ES-I3 (cell line): ENCODE results near the gene TMEM256.
A peak's percentile ranks its signal among the peaks of the same experiment; 100 is the strongest.

Experiments used
- H3K36me3 ChIP-seq: 2 replicates; pipeline ENCODE4 v1.6.1; 2013; ENCODE audit warnings: mild to moderate bottlenecking, low read length, control low read depth, moderate library complexity; ENCODE audit not compliant: insufficient read depth
- H3K4me1 ChIP-seq: 2 replicates; pipeline ENCODE4 v1.6.1; 2013; ENCODE audit warnings: mild to moderate bottlenecking, control low read depth, low read length; ENCODE audit not compliant: insufficient read depth
- H3K9ac ChIP-seq: 2 replicates; pipeline ENCODE4 v1.6.1; 2013; ENCODE audit warnings: low read depth, mild to moderate bottlenecking, low read length, moderate library complexity
- H3K9me3 ChIP-seq: 2 replicates; pipeline ENCODE4 v1.6.1; 2013; ENCODE audit warnings: mild to moderate bottlenecking, low read length, moderate library complexity; ENCODE audit not compliant: control insufficient read depth, insufficient read depth

TMEM256 gene

DNA sequence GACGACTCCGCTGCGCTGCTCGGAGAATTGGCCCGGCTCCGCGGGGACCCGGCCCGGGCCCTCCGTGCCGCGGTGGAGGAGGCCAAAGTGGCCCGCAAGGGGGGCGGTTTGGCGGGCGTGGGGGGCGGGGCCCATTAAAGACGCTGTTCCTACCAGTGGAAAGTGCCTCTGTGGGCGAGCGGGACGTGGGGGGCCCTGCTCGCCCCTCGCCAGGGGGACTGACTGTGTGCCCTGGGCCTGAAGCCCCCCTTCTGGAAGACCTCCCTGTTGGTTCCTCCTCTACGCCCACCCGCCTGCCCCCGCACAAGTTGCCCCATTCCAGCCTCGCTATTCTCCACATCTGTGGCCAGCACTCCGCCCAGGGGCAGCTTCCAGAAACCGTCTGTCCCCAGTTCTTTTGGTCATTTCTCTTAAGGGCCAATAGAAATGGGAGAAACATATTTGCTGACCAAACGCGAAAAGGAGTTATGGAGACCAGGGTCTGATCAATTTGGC lies 33.5 kb upstream of the TMEM256 start:
- peaks cover 4% of the 10 kb centered on the region for H3K4me1 ChIP-seq
- H3K9ac ChIP-seq, result peak overlapping the region; percentile 64
- H3K9me3 ChIP-seq, result no peaks in the 10 kb centered on the region
- no peaks in the 10 kb centered on the region for H3K36me3 ChIP-seq

DNA sequence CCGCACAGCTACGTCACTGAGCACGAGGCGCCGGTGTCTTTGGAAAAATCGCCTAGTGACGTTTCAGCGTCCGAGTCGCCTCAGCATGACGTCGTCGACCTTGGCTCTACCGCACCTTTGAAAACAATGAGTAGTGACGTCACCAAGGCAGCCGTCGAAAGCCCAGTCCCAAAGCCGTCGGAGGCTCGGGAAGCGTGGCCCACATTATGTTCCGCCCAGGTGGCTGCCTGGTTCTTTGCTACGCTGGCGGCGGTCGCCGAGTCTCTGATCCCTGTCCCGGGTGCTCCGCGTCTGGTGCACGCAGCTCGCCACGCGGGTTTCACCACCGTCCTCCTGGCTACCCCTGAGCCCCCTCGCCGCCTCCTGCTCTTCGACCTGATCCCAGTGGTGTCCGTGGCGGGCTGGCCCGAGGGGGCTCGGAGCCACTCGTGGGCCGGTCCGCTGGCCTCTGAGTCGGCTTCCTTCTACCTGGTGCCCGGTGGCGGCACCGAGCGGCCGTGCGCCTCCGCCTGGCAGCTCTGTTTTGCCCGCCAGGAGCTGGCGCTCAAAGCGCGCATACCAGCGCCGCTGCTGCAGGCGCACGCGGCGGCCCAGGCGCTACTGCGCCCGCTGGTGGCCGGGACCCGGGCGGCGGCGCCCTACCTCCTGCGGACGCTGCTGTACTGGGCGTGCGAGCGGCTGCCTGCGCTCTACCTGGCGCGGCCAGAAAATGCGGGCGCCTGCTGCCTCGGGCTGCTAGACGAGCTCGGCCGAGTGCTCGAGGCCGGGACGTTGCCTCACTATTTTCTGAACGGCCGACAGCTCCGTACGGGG lies 32.9 kb upstream of the TMEM256 start:
- H3K36me3 ChIP-seq, result no peaks in the 10 kb centered on the region
- H3K4me1 ChIP-seq, result peaks cover 4% of the 10 kb centered on the region
- peak overlapping the region; percentile 64 for H3K9ac ChIP-seq
- no peaks in the 10 kb centered on the region for H3K9me3 ChIP-seq

DNA sequence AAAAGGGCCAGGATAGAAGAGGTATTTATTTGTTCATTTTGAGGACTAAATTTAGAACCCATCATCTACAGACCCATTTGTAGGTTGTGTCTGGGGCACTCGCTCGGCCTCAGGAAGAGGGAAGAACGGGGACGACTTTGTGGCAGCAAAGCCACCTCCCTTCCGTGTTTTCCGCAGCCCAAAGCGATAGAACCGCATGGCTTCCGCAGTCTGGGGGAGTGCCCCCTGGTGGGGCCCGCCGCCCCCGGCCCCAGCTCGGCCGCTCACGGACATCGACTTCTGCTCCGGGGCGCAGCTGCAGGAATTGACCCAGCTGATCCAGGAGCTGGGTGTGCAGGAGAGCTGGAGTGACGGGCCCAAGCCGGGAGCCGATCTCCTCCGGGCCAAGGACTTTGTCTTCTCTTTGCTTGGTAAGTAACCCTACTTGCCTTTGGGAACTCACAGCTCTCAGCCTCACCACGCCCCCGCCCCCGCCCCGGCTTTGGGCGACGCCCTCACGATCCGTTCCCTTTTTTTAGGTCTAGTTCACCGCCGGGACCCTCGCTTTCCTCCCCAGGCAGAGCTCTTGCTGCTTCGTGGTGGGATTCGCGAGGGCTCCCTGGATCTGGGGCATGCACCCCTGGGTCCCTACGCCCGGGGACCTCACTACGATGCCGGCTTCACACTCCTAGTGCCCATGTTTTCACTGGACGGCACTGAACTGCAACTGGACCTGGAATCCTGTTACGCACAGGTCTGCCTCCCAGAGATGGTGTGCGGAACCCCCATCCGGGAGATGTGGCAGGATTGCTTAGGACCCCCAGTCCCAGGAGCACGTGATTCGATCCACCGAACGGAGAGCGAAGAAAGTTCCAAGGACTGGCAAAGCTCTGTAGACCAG lies 32.0 kb upstream of the TMEM256 start:
- Histone ChIP-seq H3K4me1 (peaks cover 4% of the 10 kb centered on the region; the same call in 1 of the 2 replicates), H3K9me3 (no peaks in the 10 kb centered on the region), H3K9ac (peak overlapping the region; percentile 64), H3K36me3 (no peaks in the 10 kb centered on the region)

DNA sequence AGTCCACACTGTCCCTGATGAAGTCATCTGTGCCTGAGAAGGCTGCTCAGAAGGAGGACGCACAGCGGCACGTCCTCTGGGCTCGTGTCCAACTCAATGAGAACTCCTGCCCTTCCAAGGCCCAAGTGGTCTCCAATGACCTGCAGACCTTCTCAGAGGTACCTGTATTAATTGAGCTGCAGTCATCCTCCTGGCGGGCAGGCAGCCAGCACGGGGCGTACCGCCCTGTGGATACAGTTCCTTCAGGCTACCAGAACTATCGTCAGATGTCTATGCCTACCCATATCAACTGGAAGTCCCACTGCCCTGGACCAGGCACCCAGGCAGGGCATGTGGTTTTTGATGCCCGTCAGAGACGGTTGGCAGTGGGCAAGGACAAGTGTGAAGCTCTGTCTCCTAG lies 28.4 kb upstream of the TMEM256 start:
- H3K9ac ChIP-seq, result no peak overlapping the region
- no peaks in the 10 kb centered on the region for H3K36me3 ChIP-seq
- no peaks in the 10 kb centered on the region for H3K9me3 ChIP-seq
- no peaks in the 10 kb centered on the region for H3K4me1 ChIP-seq

DNA sequence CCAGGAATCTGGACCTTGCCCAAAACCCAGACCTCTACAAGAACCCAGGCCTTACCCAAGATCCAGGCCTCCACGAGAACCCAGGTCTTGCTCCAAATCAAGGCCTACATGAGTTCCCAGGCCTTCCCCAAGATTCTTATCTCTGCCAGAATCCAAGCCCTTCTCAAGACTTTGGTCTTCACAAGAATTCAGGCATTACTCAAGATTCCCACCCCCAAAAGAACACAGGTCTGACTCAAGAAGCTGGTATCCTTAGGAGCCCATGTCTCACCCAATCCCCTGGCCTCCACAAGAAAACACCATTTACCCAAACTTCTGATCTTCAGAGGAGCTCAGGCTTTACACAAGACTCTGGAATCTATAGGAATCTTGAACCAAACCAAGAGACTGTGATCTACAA lies 27.3 kb upstream of the TMEM256 start:
- H3K36me3 ChIP-seq, result no peaks in the 10 kb centered on the region
- H3K9ac ChIP-seq, result no peak overlapping the region
- H3K9me3 ChIP-seq, result no peaks in the 10 kb centered on the region
- no peaks in the 10 kb centered on the region for H3K4me1 ChIP-seq

DNA sequence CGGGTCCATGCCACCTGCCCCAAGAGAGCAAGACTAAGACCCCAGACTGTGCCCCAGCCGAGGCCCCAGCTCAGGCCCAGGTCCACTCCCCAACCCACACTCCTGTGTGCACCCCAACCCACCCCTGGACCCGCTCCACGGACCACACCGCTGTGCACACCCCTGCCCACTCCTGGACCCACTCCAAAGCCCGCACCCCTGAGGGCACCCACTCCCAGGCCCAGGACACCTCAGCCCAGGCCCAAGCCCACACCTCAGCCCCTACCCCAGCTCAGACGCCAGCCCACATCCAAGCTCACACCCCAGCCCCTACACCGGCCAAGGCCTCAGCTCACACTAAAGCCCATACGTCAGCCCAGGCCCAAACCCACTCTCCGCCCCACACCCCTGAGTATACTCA lies 25.8 kb upstream of the TMEM256 start:
- Histone ChIP-seq H3K4me1 (no peaks in the 10 kb centered on the region), H3K9me3 (no peaks in the 10 kb centered on the region), H3K9ac (no peak overlapping the region), H3K36me3 (no peaks in the 10 kb centered on the region)

GRCh38 chr17:7428557-7428956 lies 24.7 kb upstream of the TMEM256 start, which contains the start of gene SPEM3:
Gene SPEM3, plus strand, starts transcription at chr17:7428857. Its CDS starts 46 bp downstream, at chr17:7428903.
- Histone ChIP-seq H3K4me1 (no peaks in the 10 kb centered on the region), H3K9ac (no peak within 1 kb of the TSS), H3K9me3 (no peaks in the 10 kb centered on the region), H3K36me3 (no peaks in the 10 kb centered on the region)

GRCh38 chr17:7427549-7427948 lies 23.7 kb upstream of the TMEM256 start:
- H3K4me1 ChIP-seq, result no peaks in the 10 kb centered on the region
- H3K9me3 ChIP-seq, result no peaks in the 10 kb centered on the region
- no peak overlapping the region for H3K9ac ChIP-seq
- H3K36me3 ChIP-seq, result no peaks in the 10 kb centered on the region

DNA sequence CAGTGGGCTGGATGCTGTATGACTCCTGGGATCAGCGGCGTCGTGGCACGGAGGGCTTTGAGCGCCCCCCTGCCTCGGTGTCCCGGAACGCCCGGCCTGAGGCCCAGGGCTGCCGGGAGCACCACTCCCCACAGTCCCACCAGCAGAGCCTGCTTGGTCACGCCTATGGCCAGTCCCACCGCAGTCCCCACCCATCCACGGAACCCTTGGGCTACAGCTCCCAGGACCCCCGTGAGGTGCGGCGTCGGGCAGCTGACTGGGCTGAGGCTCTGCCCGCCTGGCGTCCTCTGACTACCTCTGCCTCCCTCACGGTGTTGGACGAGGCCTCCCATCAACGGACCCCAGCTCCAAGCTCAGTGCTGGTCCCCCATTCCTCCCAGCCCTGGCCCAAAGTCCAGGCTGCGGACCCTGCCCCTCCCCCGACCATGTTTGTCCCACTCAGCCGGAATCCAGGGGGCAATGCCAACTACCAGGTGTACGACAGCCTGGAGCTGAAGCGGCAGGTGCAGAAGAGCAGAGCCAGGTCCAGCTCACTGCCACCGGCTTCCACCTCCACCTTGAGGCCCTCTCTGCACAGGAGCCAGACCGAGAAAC lies 23.1 kb upstream of the TMEM256 start:
- no peaks in the 10 kb centered on the region for H3K9me3 ChIP-seq

DNA sequence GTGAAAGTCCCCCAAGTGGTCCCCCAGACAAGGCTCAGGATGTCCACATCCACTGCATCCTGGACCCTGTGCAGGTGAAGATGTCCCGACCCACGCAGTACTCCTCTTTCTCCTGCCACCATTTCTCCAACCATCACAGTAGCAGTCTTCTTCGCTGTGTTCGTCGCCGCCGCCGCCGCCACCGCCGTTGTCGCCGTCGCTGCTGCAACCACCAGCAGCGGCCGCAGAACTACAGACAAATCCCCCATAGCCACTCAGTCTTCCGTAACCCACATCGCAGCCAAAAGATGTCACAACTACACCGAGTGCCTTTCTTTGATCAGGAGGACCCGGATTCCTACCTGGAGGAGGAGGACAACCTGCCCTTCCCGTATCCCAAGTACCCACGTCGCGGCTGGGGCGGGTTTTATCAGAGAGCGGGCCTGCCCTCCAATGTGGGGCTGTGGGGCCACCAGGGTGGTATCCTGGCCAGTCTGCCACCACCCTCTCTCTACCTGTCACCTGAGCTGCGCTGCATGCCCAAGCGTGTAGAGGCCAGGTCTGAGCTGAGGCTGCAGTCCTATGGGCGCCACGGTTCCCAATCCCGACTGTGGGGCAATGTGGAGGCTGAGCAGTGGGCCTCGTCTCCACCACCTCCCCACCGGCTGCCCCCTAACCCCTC lies 22.4 kb upstream of the TMEM256 start:
- no peaks in the 10 kb centered on the region for H3K9me3 ChIP-seq
- H3K9ac ChIP-seq, result no peak overlapping the region
- no peaks in the 10 kb centered on the region for H3K36me3 ChIP-seq
- no peaks in the 10 kb centered on the region for H3K4me1 ChIP-seq

More for the DNA sequence above, 23.1 kb upstream of the TMEM256 start:
- Histone ChIP-seq H3K36me3 (no peaks in the 10 kb centered on the region), H3K9ac (no peak overlapping the region), H3K4me1 (no peaks in the 10 kb centered on the region)

DNA sequence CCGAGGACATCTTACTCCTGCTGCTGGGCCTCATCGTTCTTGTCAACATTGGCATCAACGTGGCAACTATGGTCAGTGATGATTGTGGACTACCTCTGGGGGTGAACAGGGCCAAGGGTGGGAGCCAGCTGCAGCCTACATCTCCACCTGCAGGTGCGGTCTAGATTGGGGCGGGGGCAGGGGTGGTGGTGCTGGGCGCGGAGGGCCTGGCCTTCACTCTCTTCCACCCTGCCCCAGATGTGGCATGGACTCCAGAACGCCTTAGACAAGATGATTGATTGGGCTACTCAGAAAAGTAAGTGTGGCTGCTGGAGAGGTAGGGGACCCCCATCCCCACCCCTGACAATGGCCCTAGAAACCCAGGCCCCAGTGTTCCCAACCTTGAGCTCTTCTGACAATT lies 21.9 kb upstream of the TMEM256 start:
- Histone ChIP-seq H3K9me3 (no peaks in the 10 kb centered on the region), H3K4me1 (no peaks in the 10 kb centered on the region; the same call in 1 of the 2 replicates), H3K36me3 (no peaks in the 10 kb centered on the region), H3K9ac (no peak overlapping the region)

- Histone ChIP-seq H3K9ac (no peak within 1 kb of the TSS), H3K4me1 (no peaks in the 10 kb centered on the region; the same call in 1 of the 2 replicates), H3K36me3 (no peaks in the 10 kb centered on the region), H3K9me3 (no peaks in the 10 kb centered on the region)
Measured at GRCh38 chr17:7425316-7425715, 21.4 kb upstream of the TMEM256 start, which contains the start of gene SPEM2. Gene SPEM2, plus strand, starts transcription at chr17:7425616. Its CDS starts 73 bp downstream, at chr17:7425689.

- no peaks in the 10 kb centered on the region for H3K36me3 ChIP-seq
- H3K9me3 ChIP-seq, result no peaks in the 10 kb centered on the region
- no peak overlapping the region for H3K9ac ChIP-seq
- H3K4me1 ChIP-seq, result peaks cover 8% of the 10 kb centered on the region; the same call in 1 of the 2 replicates
Measured at GRCh38 chr17:7423679-7424078, 19.8 kb upstream of the TMEM256 start.

DNA sequence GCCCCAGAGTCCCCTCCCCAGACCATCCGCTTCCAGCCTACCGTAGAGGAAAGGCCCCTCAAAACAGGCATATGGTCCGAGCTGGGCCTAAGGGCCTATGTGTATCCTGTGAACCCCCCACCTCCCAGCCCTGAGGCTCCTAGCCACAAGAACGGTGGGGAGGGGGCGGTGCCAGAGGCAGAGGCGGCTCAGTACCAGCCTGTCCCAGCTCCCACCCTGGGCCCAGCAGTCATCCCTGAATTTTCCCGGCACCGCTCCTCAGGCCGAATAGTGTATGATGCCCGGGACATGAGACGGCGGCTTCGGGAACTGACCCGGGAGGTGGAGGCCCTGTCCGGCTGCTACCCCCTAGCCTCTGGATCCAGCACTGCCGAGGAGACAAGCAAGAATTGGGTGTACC lies 17.3 kb upstream of the TMEM256 start:
- peaks cover 14% of the 10 kb centered on the region; the same call in 1 of the 2 replicates for H3K4me1 ChIP-seq
- H3K9ac ChIP-seq, result no peak overlapping the region
- H3K36me3 ChIP-seq, result no peaks in the 10 kb centered on the region
- no peaks in the 10 kb centered on the region for H3K9me3 ChIP-seq
